Body of pancreas (tissue), 4 donors: ENCODE measurements around the gene MYO16. TPM values are rescaled to one million over a fixed set of nuclear protein-coding genes. Genes with fewer than 3 reads are reported as not detected.

ENCODE experiments used
- ATAC-seq: fragments of 150-250 bp; one replicate; pipeline ENCODE4 v1.9.1; 2016
- DNase-seq, 4 donors: peaks; one replicate each; pipeline ENCODE4 v3.0.0-alpha.2; 2019
- H3K27ac ChIP-seq, 4 donors: fragments of 200-600 bp; sonication (generic); 1 replicate in 3 of 4; 2 replicates in 1 of 4; pipeline versions ENCODE4 v1.5.1 to v1.6.1; 2016 to 2019; ENCODE audit warnings: mild to moderate bottlenecking in 1 of 4, mixed read lengths in 1 of 4, moderate library complexity in 1 of 4
- H3K27me3 ChIP-seq, 2 donors: fragments of 200-600 bp; sonication (generic); one replicate each; pipeline ENCODE4 v1.6.0; 2016; ENCODE audit warnings: mild to moderate bottlenecking in 1 of 2
- H3K36me3 ChIP-seq, 2 donors: fragments of 200-600 bp; sonication (generic); replicated peaks in 1 of 2; 2 replicates each; pipeline ENCODE4 v1.5.1; 2016; ENCODE audit warnings: low read depth in 2 of 2; ENCODE audit not compliant: insufficient read depth in 1 of 2
- H3K4me1 ChIP-seq: fragments of 200-600 bp; sonication (generic); one replicate; pipeline ENCODE4 v1.6.0; 2016
- H3K4me3 ChIP-seq, 2 donors: fragments of 200-600 bp; sonication (generic); 1 replicate in 1 of 2; 2 replicates in 1 of 2; pipeline ENCODE4 v1.5.1; 2016 to 2019
- H3K9me3 ChIP-seq, 3 donors: fragments of 200-600 bp; sonication (generic); 1 replicate in 2 of 3; 2 replicates in 1 of 3; pipeline ENCODE4 v1.5.1; 2016
- CTCF ChIP-seq, 7 experiments: fragments of 450-650 bp in 4 of 7; fragments of 200-600 bp in 3 of 7; sonication (generic) in 3 of 7; IDR thresholded peaks; one replicate each; pipeline ENCODE4 v1.5.1; 2016 to 2019; ENCODE audit warnings: antibody characterized with exemption in 7 of 7
- POLR2A ChIP-seq, 3 donors: fragments of 450-650 bp; IDR thresholded peaks; one replicate each; pipeline ENCODE4 v1.6.1; 2016; ENCODE audit warnings: antibody characterized with exemption in 3 of 3, mild to moderate bottlenecking in 2 of 3
- WGBS, 2 donors: methylation state at CpG; one replicate each; pipeline ENCODE4 v1.1.5; 2017; 5-methylcytosine and 5-hydroxymethylcytosine counted together
- intact Hi-C: fragments of 100-400 bp; cut with DNase I; formaldehyde crosslinking; loops from one replicate; pipeline ENCODE4 v1.15.1; 2023
- total RNA-seq, 2 donors: library from RNA; depleted of rRNA; stranded (reverse); fragments of >200 nt; gene quantifications; one replicate each; pipeline ENCODE4 v1.1.0, GENCODE V29; 2016

The MYO16 gene
- total RNA-seq, 2 donors from 2014 or later = under 0.01 to 0.78 TPM

GRCh38 chr13:109114991-109115390 lies 485.6 kb downstream of the MYO16 start:
- Histone ChIP-seq H3K4me3 (no peak overlapping the region), H3K27me3 (no peaks in the 10 kb centered on the region), H3K4me1 (no peaks in the 10 kb centered on the region), H3K9me3 (no peaks in the 10 kb centered on the region), H3K36me3 (no peaks in the 10 kb centered on the region), H3K27ac (no peak overlapping the region)
- DNase-seq = no peak
- TF ChIP-seq POLR2A (IDR thresholded peaks at IDR 0.05) = no peak
- WGBS, 2 donors = 54 to 63% methylated on average over 2 of the region's 2 CpGs
- ATAC-seq = no peak
- intact Hi-C loops = no loop called here

GRCh38 chr13:109118521-109118920 lies 489.1 kb downstream of the MYO16 start:
- Histone ChIP-seq H3K27me3 (no peaks in the 10 kb centered on the region), H3K36me3 (no peaks in the 10 kb centered on the region), H3K9me3 (no peaks in the 10 kb centered on the region), H3K4me3 (no peak overlapping the region), H3K27ac (no peak overlapping the region), H3K4me1 (no peaks in the 10 kb centered on the region)
- DNase-seq (no peak), ATAC-seq (no peak)
- 58 to 71% methylated on average over 1 of the region's 1 CpG for WGBS, 2 donors
- TF ChIP-seq POLR2A (IDR thresholded peaks at IDR 0.05) (no peak), CTCF (IDR thresholded peaks at IDR 0.05) (no peak)
- intact Hi-C loops = no loop called here

GRCh38 chr13:109119896-109120295 lies 490.5 kb downstream of the MYO16 start:
- H3K27ac ChIP-seq = no peak overlapping the region
- 36 to 38% methylated on average over 1 of the region's 1 CpG for WGBS, 2 donors
- TF ChIP-seq POLR2A (IDR thresholded peaks at IDR 0.05) = no peak
- TF ChIP-seq CTCF (IDR thresholded peaks at IDR 0.05) = no peak
- ATAC-seq (no peak), DNase-seq (no peak)
- H3K9me3 ChIP-seq = no peaks in the 10 kb centered on the region
- no peak overlapping the region for H3K4me3 ChIP-seq
- intact Hi-C loops = no loop called here
- H3K36me3 ChIP-seq = no peaks in the 10 kb centered on the region
- H3K27me3 ChIP-seq = no peaks in the 10 kb centered on the region
- no peaks in the 10 kb centered on the region for H3K4me1 ChIP-seq

DNA sequence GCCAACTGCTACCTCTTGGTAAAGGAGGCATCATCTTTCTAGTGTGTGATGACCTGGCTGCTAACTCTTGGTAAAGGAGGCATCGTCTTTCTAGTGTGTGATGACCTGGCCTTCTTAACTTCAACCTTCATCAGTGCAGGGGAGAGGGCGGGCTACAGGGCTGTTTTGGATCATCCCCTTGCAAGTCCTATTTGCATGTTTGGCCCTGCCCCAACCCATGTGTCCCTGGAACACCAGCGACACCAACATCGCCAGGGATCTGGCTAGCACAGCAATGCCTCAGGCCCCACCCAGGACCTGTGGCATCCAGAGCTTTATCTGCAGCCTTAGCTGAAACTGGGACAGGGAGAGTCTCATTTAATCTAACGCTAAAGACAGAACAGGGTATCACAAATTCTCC lies 492.4 kb downstream of the MYO16 start:
- DNase-seq (no peak), ATAC-seq (no peak)
- H3K4me3 ChIP-seq = no peak overlapping the region
- H3K36me3 ChIP-seq = no peaks in the 10 kb centered on the region
- no peaks in the 10 kb centered on the region for H3K27me3 ChIP-seq
- intact Hi-C loops = no loop called here
- no peak overlapping the region for H3K27ac ChIP-seq
- TF ChIP-seq CTCF (IDR thresholded peaks at IDR 0.05) = no peak
- H3K4me1 ChIP-seq = no peaks in the 10 kb centered on the region
- WGBS, 2 donors = 83 to 88% methylated on average over 2 to 5 of the region's 5 CpGs
- H3K9me3 ChIP-seq = no peaks in the 10 kb centered on the region

- Histone ChIP-seq H3K36me3 (no peaks in the 10 kb centered on the region), H3K4me3 (no peak overlapping the region), H3K9me3 (no peaks in the 10 kb centered on the region), H3K27ac (no peak overlapping the region), H3K27me3 (no peaks in the 10 kb centered on the region), H3K4me1 (no peaks in the 10 kb centered on the region)
- WGBS, 2 donors = 74 to 84% methylated on average over 2 of the region's 2 CpGs
- ATAC-seq (no peak), DNase-seq (no peak)
- TF ChIP-seq CTCF (IDR thresholded peaks at IDR 0.05) (no peak), POLR2A (IDR thresholded peaks at IDR 0.05) (no peak)
- intact Hi-C loops = no loop called here
Observed at GRCh38 chr13:109123971-109124370, 494.6 kb downstream of the MYO16 start.
